NT2/D1 (cell line): ENCODE data around the gene QSOX2.

Source experiments
- SUZ12 ChIP-seq: IDR thresholded peaks from 2 replicates; pipeline ENCODE4 v1.6.1; 2011; ENCODE audit not compliant: insufficient read length, insufficient read depth; ENCODE audit errors: extremely low read depth
- ZNF274 ChIP-seq: IDR thresholded peaks from 2 replicates; pipeline ENCODE4 v1.6.1; 2011; ENCODE audit warnings: mild to moderate bottlenecking, low read depth, low read length

- no peak for TF ChIP-seq ZNF274
- no peak for TF ChIP-seq SUZ12
Observed at GRCh38 chr9:136258786-136259516, 13.3 kb upstream of the QSOX2 start.
